K562 (cell line): ENCODE results near the gene GTF3C1. TPM values are rescaled to one million over a fixed set of nuclear protein-coding genes. Genes with fewer than 3 reads are reported as not detected.

Experiments
- ATAC-seq: fragments of 200-7000 bp; cut with Tn5 transposase; 3 replicates; pipeline ENCODE4 v1.9.1; 2020; ENCODE audit warnings: moderate library complexity
- BruUV-seq: library from RNA; stranded (reverse); fragments of 400-500 nt; replicated peaks from 2 replicates; lab custom pipeline; 2021; lab: Mats Ljungman, UMichigan
- CTCF ChIA-PET: fragments of 300-600 bp; formaldehyde crosslinking; extraction: SDS; loops from one replicate; lab custom pipeline; 2021; ENCODE audit warnings: low intra/inter-chr PET ratio; lab: Yijun Ruan, JAX
- POLR2A ChIA-PET: fragments of 300-600, 350-650 bp; sonication (Branson Sonifier 250); formaldehyde crosslinking; extraction: SDS; loops from one replicate; lab custom pipeline; 2021; ENCODE audit warnings: antibody characterized with exemption, inconsistent platforms; lab: Yijun Ruan, JAX
- DNase-seq, 4 experiments: peaks; one replicate each; pipeline versions ENCODE4 v3.0.0 to v3.0.0-alpha.2; 2011 to 2018; ENCODE audit warnings: low spot score in 3 of 4, mixed read lengths in 3 of 4; ENCODE audit errors: extremely low read depth in 1 of 4
- FAIRE-seq: peaks from 2 replicates; lab custom pipeline; 2011; peaks lifted over from hg19 to GRCh38; lab: Jason Lieb, UNC
- H2AFZ ChIP-seq: 2 replicates; pipeline ENCODE4 v1.6.0; 2011; ENCODE audit warnings: low read depth, low read length, control low read depth, inconsistent platforms
- H3K27ac ChIP-seq: fragments of 200-600 bp; 3 replicates; pipeline ENCODE4 v1.8.0; 2011; ENCODE audit warnings: low read depth, mild to moderate bottlenecking, control low read depth, inconsistent platforms, low read length, moderate library complexity, mixed read lengths; ENCODE audit errors: extremely low read depth
- H3K27me3 ChIP-seq, 2 experiments: fragments of 300-600 bp in 1 of 2; 2 replicates in 1 of 2; 3 replicates in 1 of 2; pipeline versions ENCODE4 v1.6.0 to v1.8.0; 2011; ENCODE audit warnings: inconsistent platforms in 2 of 2, low read length in 2 of 2, mild to moderate bottlenecking in 1 of 2, mixed read lengths in 1 of 2, moderate library complexity in 1 of 2; ENCODE audit not compliant: control insufficient read depth in 2 of 2, insufficient read depth in 2 of 2
- H3K36me3 ChIP-seq: fragments of 300-600 bp; 3 replicates; pipeline ENCODE4 v1.8.0; 2011; ENCODE audit warnings: mild to moderate bottlenecking, low read length, inconsistent platforms; ENCODE audit not compliant: control insufficient read depth, insufficient read depth
- H3K4me1 ChIP-seq, 2 experiments: fragments of 200-600 bp in 1 of 2; replicated peaks in 1 of 2; 2 replicates in 1 of 2; 3 replicates in 1 of 2; pipeline versions ENCODE4 v1.5.1 to v1.8.0; 2011; ENCODE audit warnings: inconsistent platforms in 2 of 2, low read length in 2 of 2, mild to moderate bottlenecking in 1 of 2, mixed read lengths in 1 of 2, moderate library complexity in 1 of 2; ENCODE audit not compliant: control insufficient read depth in 2 of 2, insufficient read depth in 2 of 2
- H3K4me2 ChIP-seq: 2 replicates; pipeline ENCODE4 v1.6.1; 2011; ENCODE audit warnings: low read length, control low read depth, inconsistent platforms, mixed read lengths; ENCODE audit not compliant: insufficient read depth
- H3K4me3 ChIP-seq: fragments of 200-600 bp; sonication (generic), shearing (Covaris generic); 2 replicates; pipeline ENCODE4 v1.5.1; 2016; ENCODE audit warnings: control low read depth, inconsistent platforms
- H3K79me2 ChIP-seq: fragments of 200-600 bp; 3 replicates; pipeline ENCODE4 v1.8.0; 2011; ENCODE audit warnings: low read length, inconsistent platforms; ENCODE audit not compliant: control insufficient read depth, insufficient read depth
- H3K9ac ChIP-seq, 2 experiments: 2 replicates each; pipeline versions ENCODE4 v1.6.0 to v1.6.1; 2011; ENCODE audit warnings: low read depth in 2 of 2, low read length in 2 of 2, control low read depth in 1 of 2, inconsistent platforms in 1 of 2, mild to moderate bottlenecking in 1 of 2, mixed read lengths in 1 of 2; ENCODE audit not compliant: insufficient read depth in 1 of 2
- H3K9me1 ChIP-seq: one replicate; pipeline ENCODE4 v1.6.0; 2011; ENCODE audit warnings: inconsistent platforms, mild to moderate bottlenecking, low read length, moderate library complexity; ENCODE audit not compliant: control insufficient read depth, insufficient read depth
- H3K9me3 ChIP-seq: replicated peaks from 2 replicates; pipeline ENCODE4 v1.5.1; 2011; ENCODE audit warnings: low read depth, low read length, inconsistent platforms; ENCODE audit not compliant: control insufficient read depth, insufficient read depth
- H4K20me1 ChIP-seq: replicated peaks from 2 replicates; pipeline ENCODE4 v1.6.1; 2011; ENCODE audit warnings: low read length, inconsistent platforms, mixed read lengths; ENCODE audit not compliant: control insufficient read depth, insufficient read depth
- CXXC5 ChIP-seq: fragments of 250-450 bp; sonication (Bioruptor Pico); IDR thresholded peaks from 2 replicates; pipeline ENCODE4 v1.8.0; 2022; ENCODE audit warnings: inconsistent platforms, mild to moderate bottlenecking, moderate library complexity
- EZH2 ChIP-seq: IDR thresholded peaks from 2 replicates; pipeline ENCODE4 v1.6.1; 2012; ENCODE audit warnings: low read depth, mild to moderate bottlenecking, inconsistent platforms, low read length, borderline replicate concordance
- HDAC3 ChIP-seq: fragments of 450-650 bp; IDR thresholded peaks from 2 replicates; pipeline ENCODE4 v1.6.1; 2018; ENCODE audit warnings: borderline replicate concordance, mild to moderate bottlenecking, moderate library complexity; ENCODE audit not compliant: partially characterized antibody
- IFI16 ChIP-seq: fragments of 250-450 bp; sonication (Bioruptor Pico); IDR thresholded peaks from 2 replicates; pipeline ENCODE4 v2.1.2; 2022; ENCODE audit warnings: mild to moderate bottlenecking, inconsistent platforms
- MAFF ChIP-seq: IDR thresholded peaks from 2 replicates; pipeline ENCODE4 v1.6.1; 2012; ENCODE audit warnings: low read length, improper control_type of control experiment
- MCM2 ChIP-seq: fragments of 450-650 bp; IDR thresholded peaks from 2 replicates; pipeline ENCODE4 v1.6.1; 2017; ENCODE audit warnings: low read depth, mild to moderate bottlenecking
- NFE2L1 ChIP-seq: fragments of 450-650 bp; IDR thresholded peaks from 2 replicates; pipeline ENCODE4 v1.6.1; 2016; ENCODE audit warnings: missing genetic modification characterization, low read depth, mild to moderate bottlenecking, missing compliant biosample characterization, moderate library complexity, borderline replicate concordance
- NR3C1 ChIP-seq: sonication (generic); formaldehyde crosslinking; IDR thresholded peaks from 2 replicates; pipeline ENCODE4 v1.8.1; 2022; ENCODE audit warnings: missing genetic modification reagents
- NUFIP1 ChIP-seq: fragments of 450-650 bp; IDR thresholded peaks from 2 replicates; pipeline ENCODE4 v1.6.1; 2018; ENCODE audit not compliant: partially characterized antibody
- SRSF9 ChIP-seq: fragments of 200-400 bp; formaldehyde crosslinking; IDR thresholded peaks from 2 replicates; pipeline ENCODE4 v1.6.1; 2017; ENCODE audit warnings: low read depth, low read length, borderline replicate concordance
- TBL1XR1 ChIP-seq, 2 experiments: IDR thresholded peaks; 2 replicates each; pipeline ENCODE4 v1.6.1; 2012; ENCODE audit warnings: improper control_type of control experiment in 2 of 2, low read length in 2 of 2, mild to moderate bottlenecking in 1 of 2
- XRCC5 ChIP-seq: fragments of 200-400 bp; formaldehyde crosslinking; IDR thresholded peaks from 2 replicates; pipeline ENCODE4 v1.6.1; 2017; ENCODE audit warnings: low read depth, mild to moderate bottlenecking, low read length
- ZBTB8A ChIP-seq: fragments of 450-650 bp; IDR thresholded peaks from 2 replicates; pipeline ENCODE4 v1.6.1; 2018; ENCODE audit warnings: mild to moderate bottlenecking, moderate library complexity; ENCODE audit not compliant: partially characterized antibody
- ZC3H8 ChIP-seq: fragments of 450-650 bp; IDR thresholded peaks from 2 replicates; pipeline ENCODE4 v1.6.1; 2017
- ZNF764 ChIP-seq: fragments of 250-450 bp; sonication (Bioruptor Pico); IDR thresholded peaks from 2 replicates; pipeline ENCODE4 v1.4.0; 2020; ENCODE audit warnings: low read depth, mild to moderate bottlenecking, moderate library complexity
- WGBS: fragments of 100-300 bp; shearing (Covaris generic); methylation state at CpG from one replicate; pipeline ENCODE4 v1.1.6; 2016; ENCODE audit warnings: low coverage, mixed read lengths; ENCODE audit not compliant: insufficient coverage; ENCODE audit errors: missing lambda C conversion rate; 5-methylcytosine and 5-hydroxymethylcytosine counted together
- in situ Hi-C: fragments of 300-500 bp; cut with MboI; formaldehyde crosslinking; loops from 4 replicates; pipeline ENCODE4 v1.15.0; 2018; ENCODE audit warnings: inconsistent platforms, mixed read lengths
- intact Hi-C: fragments of 100-400 bp; cut with micrococcal nuclease; formaldehyde crosslinking; loops from 2 replicates; pipeline ENCODE4 v1.14.2; 2022
- polyA plus RNA-seq, 8 experiments: library from polyadenylated mRNA; depleted of rRNA in 4 of 8; stranded (reverse) in 5 of 8; unstranded in 3 of 8; fragments of >200 nt; fragmentation: Nextera tagmentation in 2 of 8; fragmentation: Illumina TruSeq in 1 of 8; extraction: Ambion mirVana in 2 of 8; extraction: Trizol in 1 of 8; gene quantifications; 2 replicates each; pipeline versions ENCODE4 v1.2.1 to v1.2.3, GENCODE V29; 2011 to 2014; ENCODE audit warnings: inconsistent platforms in 1 of 8, missing spikeins in 1 of 8
- total RNA-seq, 7 experiments: library from RNA; depleted of rRNA in 6 of 7; stranded (reverse); fragments of >200 nt in 6 of 7; fragmentation: Illumina TruSeq in 2 of 7; extraction: Trizol in 2 of 7; gene quantifications; 2 replicates each; pipeline versions ENCODE4 v1.2.1 to v1.2.3, GENCODE V29; 2011 to 2021; ENCODE audit warnings: low replicate concordance in 1 of 7
- TF ChIP-seq, protein P1 (sequence below): fragments of 250-450 bp; sonication (Bioruptor Pico); IDR thresholded peaks from 2 replicates; pipeline ENCODE4 v1.8.0; 2021; ENCODE audit warnings: moderate library complexity, mild to moderate bottlenecking, inconsistent platforms

The GTF3C1 gene
- total and polyA plus RNA-seq, 9 of the 15 experiments (the other 6 are each of a cell fraction or from before 2014, with no cell fraction given), result 0.72 to 63.6 (median 30.9) TPM

GRCh38 chr16:27452569-27453493 lies 96.9 kb downstream of the GTF3C1 start:
- BruUV-seq, result no TSS peak
- ChIA-PET CTCF (no interaction called here), POLR2A (interaction anchor here (1.2 to 1.7 kb wide), 2 partner anchors 10 to 15 kb away, joined by 3 to 7 read pairs; no protein-coding TSS in a partner anchor)
- intact Hi-C loops (no loop called here), in situ Hi-C loops (loop anchor here (10.0 kb wide), 1 partner anchor 278 kb away; no protein-coding TSS in a partner anchor)
- WGBS, result 2% methylated on average over 16 of the region's 16 CpGs
- Histone ChIP-seq H3K79me2 (no peaks in the 10 kb centered on the region), H3K36me3 (no peaks in the 10 kb centered on the region), H3K9me1 (no peaks in the 10 kb centered on the region), H4K20me1 (no peaks in the 10 kb centered on the region), H3K9ac (no peak overlapping the region), H2AFZ (no peak overlapping the region), H3K9me3 (no peaks in the 10 kb centered on the region), H3K27me3 (peaks cover 20 to 52% of the 10 kb centered on the region in 2 experiments; a peak in 4 of 5 replicates), H3K4me2 (no peak overlapping the region), H3K4me3 (no peak overlapping the region), H3K27ac (no peak overlapping the region), H3K4me1 (peaks cover 0 to 10% of the 10 kb centered on the region in 2 experiments; a peak in 2 of 5 replicates)
- FAIRE-seq (no peak), DNase-seq (no peak), ATAC-seq (no peak)
- TF ChIP-seq NFE2L1 (no peak), NUFIP1 (no peak), ZC3H8 (no peak), SRSF9 (no peak), TBL1XR1 (IDR thresholded peaks at IDR 0.05; ENCODE audit: low read length in 2 of 2) (no peak), HDAC3 (no peak), EZH2 (no peak), XRCC5 (no peak), NR3C1 (CRISPR knock-in tag) (no peak), ZBTB8A (no peak), MCM2 (no peak), MAFF (no peak), ZNF764 (CRISPR knock-in tag) (no peak), CXXC5 (CRISPR knock-in tag) (no peak), IFI16 (CRISPR knock-in tag) (no peak)
- TF ChIP-seq, protein P1, sequence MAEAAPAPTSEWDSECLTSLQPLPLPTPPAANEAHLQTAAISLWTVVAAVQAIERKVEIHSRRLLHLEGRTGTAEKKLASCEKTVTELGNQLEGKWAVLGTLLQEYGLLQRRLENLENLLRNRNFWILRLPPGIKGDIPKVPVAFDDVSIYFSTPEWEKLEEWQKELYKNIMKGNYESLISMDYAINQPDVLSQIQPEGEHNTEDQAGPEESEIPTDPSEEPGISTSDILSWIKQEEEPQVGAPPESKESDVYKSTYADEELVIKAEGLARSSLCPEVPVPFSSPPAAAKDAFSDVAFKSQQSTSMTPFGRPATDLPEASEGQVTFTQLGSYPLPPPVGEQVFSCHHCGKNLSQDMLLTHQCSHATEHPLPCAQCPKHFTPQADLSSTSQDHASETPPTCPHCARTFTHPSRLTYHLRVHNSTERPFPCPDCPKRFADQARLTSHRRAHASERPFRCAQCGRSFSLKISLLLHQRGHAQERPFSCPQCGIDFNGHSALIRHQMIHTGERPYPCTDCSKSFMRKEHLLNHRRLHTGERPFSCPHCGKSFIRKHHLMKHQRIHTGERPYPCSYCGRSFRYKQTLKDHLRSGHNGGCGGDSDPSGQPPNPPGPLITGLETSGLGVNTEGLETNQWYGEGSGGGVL (CRISPR knock-in tag), result no peak
